Measurements from ENCODE around the gene RAD18.

DNA sequence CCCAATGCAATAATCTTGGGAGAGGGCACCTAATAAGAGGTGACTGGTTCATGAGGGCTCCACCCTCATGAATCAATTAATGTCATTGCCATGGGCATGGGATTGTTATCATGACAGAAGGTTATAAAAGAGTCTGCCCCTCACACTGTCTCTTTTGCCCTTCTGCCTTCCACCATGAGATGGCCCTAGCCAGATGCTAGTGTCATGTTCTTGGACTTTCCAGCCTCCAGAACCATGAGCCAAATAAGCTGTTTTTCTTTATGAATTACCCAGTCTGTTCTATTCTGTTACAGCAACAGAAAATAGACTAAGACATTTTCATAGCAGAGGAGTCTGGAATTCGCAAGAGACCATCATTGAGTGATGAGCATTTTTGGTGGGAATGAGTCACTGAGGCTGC is 16.0 kb upstream of the RAD18 start:
- TF ChIP-seq REST (IDR thresholded peaks at IDR 0.05; ENCODE audit: insufficient read depth in 1 of 2, low read depth in 2 of 2, low read length in 2 of 2), result no peak
- TF ChIP-seq POLR2AphosphoS5 (IDR thresholded peaks at IDR 0.05; ENCODE audit: low read depth, low read length), result no peak
- TF ChIP-seq TAF1 (IDR thresholded peaks at IDR 0.05; ENCODE audit: borderline replicate concordance, insufficient read depth, low read length), result no peak
- TF ChIP-seq SIN3A (IDR thresholded peaks at IDR 0.05; ENCODE audit: borderline replicate concordance, insufficient read depth, low read length), result no peak
- no peak for TF ChIP-seq FOXP2 (optimal IDR thresholded peaks at IDR 0.05; ENCODE audit: borderline replicate concordance, extremely low read depth, extremely low read length, insufficient read depth)
